Ishikawa (cell line): ENCODE measurements around the gene XRCC5.

Source experiments
- CEBPB ChIP-seq: IDR thresholded peaks from 2 replicates; pipeline ENCODE4 v1.6.1; 2012
- CREB1 ChIP-seq: IDR thresholded peaks from 2 replicates; pipeline ENCODE4 v1.6.1; 2012; ENCODE audit warnings: low read depth
- EGR1 ChIP-seq: IDR thresholded peaks from 2 replicates; pipeline ENCODE4 v1.6.1; 2012
- EP300 ChIP-seq: IDR thresholded peaks from 2 replicates; pipeline ENCODE4 v1.6.1; 2012; ENCODE audit warnings: borderline replicate concordance
- FOXM1 ChIP-seq: IDR thresholded peaks from 2 replicates; pipeline ENCODE4 v1.6.1; 2012; ENCODE audit warnings: low read depth, borderline replicate concordance
- NFIC ChIP-seq: IDR thresholded peaks from 2 replicates; pipeline ENCODE4 v1.6.1; 2012
- RAD21 ChIP-seq: IDR thresholded peaks from 2 replicates; pipeline ENCODE4 v1.6.1; 2012; ENCODE audit warnings: low read depth
- TAF1 ChIP-seq: IDR thresholded peaks from 2 replicates; pipeline ENCODE4 v1.6.1; 2012; ENCODE audit warnings: low read depth, mild to moderate bottlenecking
- TCF12 ChIP-seq: IDR thresholded peaks from 2 replicates; pipeline ENCODE4 v1.6.1; 2012; ENCODE audit warnings: low read depth
- TEAD4 ChIP-seq: IDR thresholded peaks from 2 replicates; pipeline ENCODE4 v1.6.1; 2012
- YY1 ChIP-seq: IDR thresholded peaks from 2 replicates; pipeline ENCODE4 v1.6.1; 2012; ENCODE audit warnings: low read depth
- ZBTB7A ChIP-seq: IDR thresholded peaks from 2 replicates; pipeline ENCODE4 v1.6.1; 2012; ENCODE audit warnings: low read depth
- TF ChIP-seq, protein P1 (sequence below): IDR thresholded peaks from 2 replicates; pipeline ENCODE4 v1.6.1; 2012
- TF ChIP-seq, protein P2 (sequence below): IDR thresholded peaks from 2 replicates; pipeline ENCODE4 v1.6.1; 2012; ENCODE audit warnings: low read depth, mild to moderate bottlenecking
- TF ChIP-seq, protein P3 (sequence below): IDR thresholded peaks from 2 replicates; pipeline ENCODE4 v1.6.1; 2012

The XRCC5 gene

DNA sequence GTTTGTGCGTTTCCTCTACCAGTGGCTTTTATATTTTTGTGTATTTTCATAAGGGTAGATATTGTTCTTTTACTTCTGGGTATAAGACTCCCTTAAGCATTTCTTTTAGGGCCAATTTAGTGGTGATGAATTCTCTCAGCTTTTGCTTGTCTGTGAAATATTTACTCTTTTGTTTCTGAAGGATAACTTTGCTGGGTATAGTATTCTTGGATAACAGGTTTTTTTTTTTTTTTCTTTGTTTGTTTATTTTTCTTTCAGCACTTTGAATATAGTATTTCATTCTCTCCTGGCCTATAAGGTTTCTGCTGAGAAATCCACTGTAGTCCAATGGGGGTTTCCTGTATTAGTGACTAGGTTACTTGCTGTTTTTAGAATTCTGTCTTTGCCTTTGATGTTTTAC is 122.7 kb downstream of the XRCC5 start:
- no peak for TF ChIP-seq EGR1
- TF ChIP-seq NFIC: no peak
- TF ChIP-seq TAF1: no peak
- TF ChIP-seq TCF12: no peak
- TF ChIP-seq RAD21: no peak
- TF ChIP-seq, protein P1, sequence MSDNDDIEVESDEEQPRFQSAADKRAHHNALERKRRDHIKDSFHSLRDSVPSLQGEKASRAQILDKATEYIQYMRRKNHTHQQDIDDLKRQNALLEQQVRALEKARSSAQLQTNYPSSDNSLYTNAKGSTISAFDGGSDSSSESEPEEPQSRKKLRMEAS: no peak
- no peak for TF ChIP-seq CREB1
- no peak for TF ChIP-seq YY1
- TF ChIP-seq, protein P2, sequence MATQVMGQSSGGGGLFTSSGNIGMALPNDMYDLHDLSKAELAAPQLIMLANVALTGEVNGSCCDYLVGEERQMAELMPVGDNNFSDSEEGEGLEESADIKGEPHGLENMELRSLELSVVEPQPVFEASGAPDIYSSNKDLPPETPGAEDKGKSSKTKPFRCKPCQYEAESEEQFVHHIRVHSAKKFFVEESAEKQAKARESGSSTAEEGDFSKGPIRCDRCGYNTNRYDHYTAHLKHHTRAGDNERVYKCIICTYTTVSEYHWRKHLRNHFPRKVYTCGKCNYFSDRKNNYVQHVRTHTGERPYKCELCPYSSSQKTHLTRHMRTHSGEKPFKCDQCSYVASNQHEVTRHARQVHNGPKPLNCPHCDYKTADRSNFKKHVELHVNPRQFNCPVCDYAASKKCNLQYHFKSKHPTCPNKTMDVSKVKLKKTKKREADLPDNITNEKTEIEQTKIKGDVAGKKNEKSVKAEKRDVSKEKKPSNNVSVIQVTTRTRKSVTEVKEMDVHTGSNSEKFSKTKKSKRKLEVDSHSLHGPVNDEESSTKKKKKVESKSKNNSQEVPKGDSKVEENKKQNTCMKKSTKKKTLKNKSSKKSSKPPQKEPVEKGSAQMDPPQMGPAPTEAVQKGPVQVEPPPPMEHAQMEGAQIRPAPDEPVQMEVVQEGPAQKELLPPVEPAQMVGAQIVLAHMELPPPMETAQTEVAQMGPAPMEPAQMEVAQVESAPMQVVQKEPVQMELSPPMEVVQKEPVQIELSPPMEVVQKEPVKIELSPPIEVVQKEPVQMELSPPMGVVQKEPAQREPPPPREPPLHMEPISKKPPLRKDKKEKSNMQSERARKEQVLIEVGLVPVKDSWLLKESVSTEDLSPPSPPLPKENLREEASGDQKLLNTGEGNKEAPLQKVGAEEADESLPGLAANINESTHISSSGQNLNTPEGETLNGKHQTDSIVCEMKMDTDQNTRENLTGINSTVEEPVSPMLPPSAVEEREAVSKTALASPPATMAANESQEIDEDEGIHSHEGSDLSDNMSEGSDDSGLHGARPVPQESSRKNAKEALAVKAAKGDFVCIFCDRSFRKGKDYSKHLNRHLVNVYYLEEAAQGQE: no peak
- TF ChIP-seq FOXM1: no peak
- no peak for TF ChIP-seq CEBPB
- TF ChIP-seq EP300: no peak
- no peak for TF ChIP-seq TEAD4
- TF ChIP-seq ZBTB7A: no peak
- TF ChIP-seq, protein P3, sequence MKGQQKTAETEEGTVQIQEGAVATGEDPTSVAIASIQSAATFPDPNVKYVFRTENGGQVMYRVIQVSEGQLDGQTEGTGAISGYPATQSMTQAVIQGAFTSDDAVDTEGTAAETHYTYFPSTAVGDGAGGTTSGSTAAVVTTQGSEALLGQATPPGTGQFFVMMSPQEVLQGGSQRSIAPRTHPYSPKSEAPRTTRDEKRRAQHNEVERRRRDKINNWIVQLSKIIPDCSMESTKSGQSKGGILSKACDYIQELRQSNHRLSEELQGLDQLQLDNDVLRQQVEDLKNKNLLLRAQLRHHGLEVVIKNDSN: no peak

DNA sequence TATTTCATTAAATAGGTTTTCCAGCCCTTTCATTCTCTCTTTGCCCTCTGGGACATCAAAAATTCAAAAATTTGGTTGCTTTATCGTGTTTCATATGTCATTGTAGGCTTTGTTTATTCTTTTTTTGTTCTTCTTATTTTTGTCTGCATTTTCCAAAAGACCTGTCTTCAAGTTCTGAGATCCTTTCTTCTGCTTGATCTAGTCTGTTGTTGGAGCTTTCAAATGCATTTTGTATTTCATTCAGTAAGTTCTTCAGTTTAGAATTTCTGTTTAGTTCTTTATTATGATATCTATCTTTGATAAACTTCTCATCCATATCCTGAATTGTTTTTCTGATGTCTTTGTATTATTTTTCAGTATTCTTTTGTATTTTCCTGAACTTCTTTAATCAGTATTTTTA is 123.6 kb downstream of the XRCC5 start:
- TF ChIP-seq FOXM1 (no peak), RAD21 (no peak), ZBTB7A (no peak), EP300 (no peak), YY1 (no peak), EGR1 (no peak), TCF12 (no peak), CEBPB (no peak), CREB1 (no peak), NFIC (no peak), TEAD4 (no peak), TAF1 (no peak)
- TF ChIP-seq, protein P3: no peak
- TF ChIP-seq, protein P2: no peak
- TF ChIP-seq, protein P1: no peak

DNA sequence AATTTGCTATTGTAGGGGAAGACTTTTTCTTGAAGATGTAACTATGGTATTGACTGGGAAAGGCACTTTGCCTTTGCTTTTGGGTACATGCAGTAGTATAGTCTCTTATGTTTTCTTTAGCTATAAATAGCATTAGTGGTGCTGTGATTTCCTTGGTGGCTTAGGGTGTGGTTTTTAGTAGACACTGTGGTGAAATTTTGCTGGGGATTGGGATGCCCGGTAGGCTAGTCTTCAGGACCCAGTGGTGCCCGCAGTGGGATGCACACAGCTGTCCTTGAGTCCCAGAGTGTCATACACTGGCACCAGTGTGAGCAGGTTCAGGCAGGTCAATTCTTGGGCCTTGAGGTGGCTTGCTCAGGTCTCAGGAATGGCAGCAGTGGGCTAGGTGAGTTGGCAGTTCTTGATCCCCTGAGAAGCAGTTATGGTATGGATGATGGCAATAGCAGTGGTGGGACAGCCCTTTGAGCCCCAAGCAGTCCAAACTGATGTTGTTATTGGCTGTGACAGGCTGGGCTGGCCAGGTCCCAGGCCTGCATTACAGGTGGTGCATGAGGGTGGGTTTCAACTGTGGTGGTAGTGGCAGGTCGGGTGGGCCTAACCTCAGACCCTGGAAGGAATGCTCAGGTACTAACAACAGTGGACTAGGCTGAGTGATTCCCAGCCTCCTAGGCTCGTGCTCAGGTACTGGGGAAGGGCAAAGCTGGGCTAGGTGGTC is 124.3 kb downstream of the XRCC5 start:
- TF ChIP-seq YY1: no peak
- TF ChIP-seq EP300: no peak
- TF ChIP-seq TEAD4: no peak
- TF ChIP-seq, protein P1: no peak
- TF ChIP-seq ZBTB7A: no peak
- TF ChIP-seq TCF12: no peak
- no peak for TF ChIP-seq CREB1
- no peak for TF ChIP-seq FOXM1
- no peak for TF ChIP-seq EGR1
- TF ChIP-seq, protein P3: no peak
- no peak for TF ChIP-seq TAF1
- TF ChIP-seq, protein P2: no peak
- TF ChIP-seq RAD21: no peak
- TF ChIP-seq NFIC: no peak
- no peak for TF ChIP-seq CEBPB

DNA sequence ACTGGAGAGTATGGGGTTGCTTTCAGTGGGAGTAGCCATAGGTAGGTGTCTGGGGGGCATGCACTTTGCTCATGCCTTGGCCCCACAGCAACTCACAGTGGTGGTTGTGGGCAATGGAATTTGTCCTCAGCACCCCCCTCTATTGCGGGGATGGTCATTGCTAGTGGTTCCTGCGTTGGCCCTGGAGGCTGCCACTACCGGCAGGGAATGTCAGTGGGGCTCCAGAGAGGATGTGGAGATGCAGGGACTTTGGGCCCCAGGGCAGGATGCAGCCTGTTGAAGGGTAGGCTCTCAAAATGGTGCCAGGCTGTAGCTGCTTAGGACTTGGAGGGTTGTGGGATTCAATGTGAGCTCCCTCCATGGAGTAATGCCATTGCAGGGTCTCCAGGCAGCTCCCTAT is 125.0 kb downstream of the XRCC5 start:
- TF ChIP-seq, protein P1: no peak
- TF ChIP-seq CEBPB (no peak), CREB1 (no peak), NFIC (no peak), TCF12 (no peak), YY1 (no peak), EGR1 (no peak), TAF1 (no peak), RAD21 (no peak), EP300 (no peak), TEAD4 (no peak), ZBTB7A (no peak), FOXM1 (no peak)
- TF ChIP-seq, protein P2: no peak
- TF ChIP-seq, protein P3: no peak
